D721Med (cell line): ENCODE data around the gene SUPT4H1.

Experiments
- DNase-seq: peaks from one replicate; pipeline ENCODE4 v3.0.0; 2011; ENCODE audit warnings: low spot score; ENCODE audit not compliant: insufficient read length
- FAIRE-seq: peaks from 2 replicates; lab custom pipeline; 2011; peaks lifted over from hg19 to GRCh38; lab: Jason Lieb, UNC
- CTCF ChIP-seq: IDR thresholded peaks from 2 replicates; pipeline ENCODE4 v1.5.1; 2012; ENCODE audit warnings: mild to moderate bottlenecking, control low read depth; ENCODE audit not compliant: insufficient read depth; ENCODE audit errors: missing control alignments

SUPT4H1 gene

DNA sequence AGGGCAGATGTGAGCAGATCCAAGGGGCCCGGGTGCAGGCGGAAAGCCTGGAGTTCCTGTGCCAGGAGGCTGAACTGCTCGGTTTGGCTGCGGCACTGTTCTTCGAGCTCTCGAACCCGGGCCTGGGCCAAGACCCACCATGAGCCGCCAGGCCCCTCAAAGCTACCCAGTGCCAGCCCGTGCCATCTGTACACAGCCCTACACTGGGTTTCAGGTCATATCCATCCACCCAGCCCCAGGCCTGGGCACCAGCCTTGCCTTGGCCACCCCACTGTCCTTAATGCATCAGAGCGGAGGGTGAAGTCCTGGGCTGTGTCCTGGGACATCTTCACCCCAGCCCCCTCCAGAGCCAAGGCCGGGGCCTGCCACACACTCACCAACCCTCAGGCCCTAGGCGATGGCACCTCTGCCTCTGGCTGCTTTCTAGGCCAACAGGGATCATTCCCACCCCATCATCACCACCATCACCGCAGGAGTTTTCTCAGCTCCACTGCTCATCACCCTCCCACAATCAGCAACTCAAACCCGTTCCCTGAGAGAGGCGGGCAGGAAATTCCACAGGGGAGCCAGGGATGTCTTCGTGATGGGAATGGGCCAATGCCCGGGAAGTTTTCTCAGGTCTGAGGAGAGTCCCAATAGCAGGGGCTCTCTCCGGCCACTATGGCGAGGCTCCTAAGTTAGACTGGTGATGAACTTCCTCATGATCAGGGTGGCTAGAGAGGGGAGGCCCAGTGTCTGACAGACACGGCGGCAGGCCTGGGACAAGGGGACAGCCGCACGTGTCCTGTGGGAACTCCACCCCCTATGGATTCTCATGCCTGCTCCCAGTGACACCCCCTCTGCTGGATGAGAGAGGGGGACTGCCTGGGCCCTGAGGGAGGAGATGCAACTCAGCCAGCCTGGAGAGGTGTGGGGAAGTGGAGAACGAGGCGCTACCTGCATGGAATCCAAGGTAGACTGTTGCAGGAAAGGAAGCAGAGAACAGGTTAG lies 32.5 kb downstream of the SUPT4H1 start:
- no peak for DNase-seq
- no peak for TF ChIP-seq CTCF
- no peak for FAIRE-seq

DNA sequence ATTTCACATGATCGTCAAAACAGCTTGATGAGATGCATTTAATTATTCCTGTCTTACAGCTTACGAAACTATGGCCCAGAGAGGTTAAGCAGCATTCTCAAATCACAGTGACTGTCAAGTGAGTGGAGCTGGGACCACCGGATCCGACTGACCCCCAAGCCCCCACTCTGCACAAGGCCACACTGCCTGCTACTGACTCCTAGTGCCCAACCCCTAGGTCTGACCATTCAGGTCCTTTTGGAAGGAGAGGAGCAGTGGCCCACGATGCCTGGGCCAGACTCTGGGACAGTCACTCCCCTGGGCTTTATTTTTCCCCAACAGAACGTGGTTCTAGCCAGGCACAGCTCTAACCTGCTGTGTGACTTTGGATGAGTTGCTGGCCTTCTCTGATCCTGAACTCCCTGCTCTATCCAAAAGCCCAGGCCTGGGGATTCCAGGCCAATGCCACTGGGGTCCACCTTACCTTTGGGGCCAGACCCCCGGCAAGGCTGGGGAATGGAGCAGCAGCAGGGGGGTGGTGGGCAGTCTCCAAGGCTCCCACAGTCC lies 33.3 kb downstream of the SUPT4H1 start:
- TF ChIP-seq CTCF: no peak
- FAIRE-seq: no peak
- DNase-seq: no peak

GRCh38 chr17:58318065-58318481 lies 33.9 kb downstream of the SUPT4H1 start:
- no peak for DNase-seq

GRCh38 chr17:58317421-58318064 lies 34.5 kb downstream of the SUPT4H1 start:
- peak; percentile 66 for FAIRE-seq
- peak; percentile 50 for TF ChIP-seq CTCF
- no peak for DNase-seq

More at GRCh38 chr17:58318065-58318481, 33.9 kb downstream of the SUPT4H1 start:
- FAIRE-seq: no peak
- TF ChIP-seq CTCF: no peak

DNA sequence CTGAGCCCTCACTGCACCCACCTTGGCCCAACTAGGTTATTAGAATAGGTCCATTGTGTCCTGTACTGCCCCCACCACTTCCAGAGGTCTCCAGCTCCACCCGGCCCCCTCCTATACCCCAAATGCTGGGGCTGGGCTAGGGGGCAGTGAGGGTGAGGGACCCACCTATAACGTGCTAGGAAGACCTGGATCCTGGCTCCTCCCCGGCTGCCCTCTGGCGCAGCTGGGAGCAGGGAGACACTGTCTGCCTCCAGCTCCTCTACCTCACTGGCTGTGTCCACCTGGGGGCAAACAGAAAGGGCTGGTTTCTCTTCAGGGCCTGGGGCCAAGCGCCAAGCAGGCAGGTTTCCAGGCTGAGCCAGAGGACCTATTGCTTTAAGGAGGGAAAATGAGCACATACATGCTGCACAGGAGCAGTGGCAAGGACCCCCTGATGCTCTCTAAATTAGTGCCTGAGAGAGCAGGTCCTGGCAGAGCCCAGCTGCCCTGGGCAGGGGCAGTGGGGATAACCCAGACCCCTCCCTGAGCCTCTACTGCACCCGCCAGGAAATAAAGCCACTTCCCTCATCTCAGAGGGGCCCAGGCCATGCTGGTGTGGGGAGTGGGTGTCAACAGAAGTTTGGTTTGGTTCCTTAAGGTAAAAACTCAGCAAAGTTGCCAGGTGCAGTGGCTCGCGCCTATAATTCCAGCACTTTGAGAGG lies 35.6 kb downstream of the SUPT4H1 start:
- TF ChIP-seq CTCF: no peak
- FAIRE-seq (no peak), DNase-seq (no peak)

DNA sequence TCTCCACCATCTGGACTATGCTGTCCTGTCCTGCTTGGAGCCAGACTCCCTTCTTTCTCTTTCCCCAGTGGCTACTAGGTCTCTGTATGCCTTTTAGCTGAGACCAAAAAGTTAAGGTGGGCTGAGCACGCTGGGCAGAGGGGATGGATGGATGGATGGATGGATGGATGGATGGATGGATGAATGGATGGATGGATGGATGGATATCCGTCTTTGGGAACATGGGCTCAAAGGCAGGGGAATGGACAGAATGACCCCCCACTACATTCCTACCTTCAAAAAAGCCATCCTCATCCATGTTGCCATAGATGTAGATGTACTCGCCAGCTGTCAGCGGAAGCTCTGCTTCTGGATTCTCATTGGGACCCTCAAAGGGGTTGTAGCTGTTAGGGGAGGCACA lies 36.3 kb downstream of the SUPT4H1 start:
- TF ChIP-seq CTCF: no peak
- FAIRE-seq (no peak), DNase-seq (no peak)
